A673 (cell line): ENCODE data around the gene LRP1B.

Source experiments
- EZH2 ChIP-seq: fragments of 200-600 bp; sonication (generic); IDR thresholded peaks from 2 replicates; pipeline ENCODE4 v1.6.1; 2017; ENCODE audit warnings: borderline replicate concordance, low read depth, mild to moderate bottlenecking, mixed read lengths, antibody characterized with exemption, low read length; ENCODE audit not compliant: poor library complexity, severe bottlenecking
- TF ChIP-seq, protein P1 (sequence below): fragments of 300-800, 200-600 bp; sonication (generic); conservative IDR thresholded peaks from 2 replicates; pipeline ENCODE4 v1.5.1; 2017; ENCODE audit warnings: low read depth, mild to moderate bottlenecking, antibody characterized with exemption, low read length, moderate library complexity, mixed read lengths

DNA sequence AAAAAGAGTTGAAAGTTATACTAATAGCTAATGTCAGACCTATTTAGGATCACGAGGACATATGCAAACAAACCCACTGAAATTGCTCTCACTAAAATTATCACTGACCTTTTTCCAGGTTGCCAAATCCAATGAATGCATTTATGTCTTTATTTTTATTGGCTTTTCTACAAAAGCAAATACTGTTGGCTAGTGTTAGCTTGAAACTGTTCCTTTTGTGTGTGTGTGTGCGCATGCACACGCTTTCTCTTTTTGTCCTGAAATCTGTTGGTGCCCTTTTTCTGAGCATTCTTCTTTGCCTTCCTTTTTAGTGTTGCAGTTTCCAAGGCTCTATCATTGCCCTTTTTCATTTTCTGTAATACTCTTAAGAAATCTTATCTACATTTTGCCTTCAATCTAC, 1269.2 kb downstream of the LRP1B start:
- no peak for TF ChIP-seq EZH2
- TF ChIP-seq, protein P1, sequence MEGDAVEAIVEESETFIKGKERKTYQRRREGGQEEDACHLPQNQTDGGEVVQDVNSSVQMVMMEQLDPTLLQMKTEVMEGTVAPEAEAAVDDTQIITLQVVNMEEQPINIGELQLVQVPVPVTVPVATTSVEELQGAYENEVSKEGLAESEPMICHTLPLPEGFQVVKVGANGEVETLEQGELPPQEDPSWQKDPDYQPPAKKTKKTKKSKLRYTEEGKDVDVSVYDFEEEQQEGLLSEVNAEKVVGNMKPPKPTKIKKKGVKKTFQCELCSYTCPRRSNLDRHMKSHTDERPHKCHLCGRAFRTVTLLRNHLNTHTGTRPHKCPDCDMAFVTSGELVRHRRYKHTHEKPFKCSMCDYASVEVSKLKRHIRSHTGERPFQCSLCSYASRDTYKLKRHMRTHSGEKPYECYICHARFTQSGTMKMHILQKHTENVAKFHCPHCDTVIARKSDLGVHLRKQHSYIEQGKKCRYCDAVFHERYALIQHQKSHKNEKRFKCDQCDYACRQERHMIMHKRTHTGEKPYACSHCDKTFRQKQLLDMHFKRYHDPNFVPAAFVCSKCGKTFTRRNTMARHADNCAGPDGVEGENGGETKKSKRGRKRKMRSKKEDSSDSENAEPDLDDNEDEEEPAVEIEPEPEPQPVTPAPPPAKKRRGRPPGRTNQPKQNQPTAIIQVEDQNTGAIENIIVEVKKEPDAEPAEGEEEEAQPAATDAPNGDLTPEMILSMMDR: no peak
